PC-3 (cell line): ENCODE data around the gene SGMS1.

Source experiments
- EZH2 ChIP-seq: fragments of 300-600 bp; sonication (generic); IDR thresholded peaks from one replicate; pipeline ENCODE4 v1.6.1; 2017; ENCODE audit warnings: antibody characterized with exemption, mild to moderate bottlenecking, low read length; ENCODE audit not compliant: unreplicated experiment
- TF ChIP-seq, protein P1 (sequence below): fragments of 300-600 bp; sonication (generic); conservative IDR thresholded peaks from 2 replicates; pipeline ENCODE4 v1.5.1; 2017; ENCODE audit warnings: antibody characterized with exemption, low read depth, mild to moderate bottlenecking, low read length

DNA sequence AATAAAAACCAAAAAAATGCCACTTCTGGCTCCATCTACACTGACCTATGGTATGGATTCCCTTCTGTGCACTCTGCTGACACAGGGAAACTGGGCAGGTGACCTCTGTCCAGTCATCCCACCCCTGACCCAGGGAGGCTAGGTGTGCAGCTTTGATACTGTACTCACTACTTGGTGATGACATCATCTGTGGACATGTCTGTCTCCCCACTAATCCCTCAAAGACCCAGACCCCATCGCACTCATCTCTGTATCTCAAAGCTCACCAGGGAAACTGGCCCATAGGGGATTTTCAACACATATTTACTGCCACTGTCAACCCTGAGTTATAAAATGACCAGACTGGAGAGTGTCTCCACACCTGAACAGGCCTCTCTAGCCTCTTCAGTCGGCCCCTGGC, 10.6 kb downstream of the SGMS1 start:
- TF ChIP-seq, protein P1, sequence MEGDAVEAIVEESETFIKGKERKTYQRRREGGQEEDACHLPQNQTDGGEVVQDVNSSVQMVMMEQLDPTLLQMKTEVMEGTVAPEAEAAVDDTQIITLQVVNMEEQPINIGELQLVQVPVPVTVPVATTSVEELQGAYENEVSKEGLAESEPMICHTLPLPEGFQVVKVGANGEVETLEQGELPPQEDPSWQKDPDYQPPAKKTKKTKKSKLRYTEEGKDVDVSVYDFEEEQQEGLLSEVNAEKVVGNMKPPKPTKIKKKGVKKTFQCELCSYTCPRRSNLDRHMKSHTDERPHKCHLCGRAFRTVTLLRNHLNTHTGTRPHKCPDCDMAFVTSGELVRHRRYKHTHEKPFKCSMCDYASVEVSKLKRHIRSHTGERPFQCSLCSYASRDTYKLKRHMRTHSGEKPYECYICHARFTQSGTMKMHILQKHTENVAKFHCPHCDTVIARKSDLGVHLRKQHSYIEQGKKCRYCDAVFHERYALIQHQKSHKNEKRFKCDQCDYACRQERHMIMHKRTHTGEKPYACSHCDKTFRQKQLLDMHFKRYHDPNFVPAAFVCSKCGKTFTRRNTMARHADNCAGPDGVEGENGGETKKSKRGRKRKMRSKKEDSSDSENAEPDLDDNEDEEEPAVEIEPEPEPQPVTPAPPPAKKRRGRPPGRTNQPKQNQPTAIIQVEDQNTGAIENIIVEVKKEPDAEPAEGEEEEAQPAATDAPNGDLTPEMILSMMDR: no peak
- TF ChIP-seq EZH2: no peak
